Measurements from ENCODE around the gene MTFR1L. TPM values are rescaled to one million over a fixed set of nuclear protein-coding genes. Genes with fewer than 3 reads are reported as not detected.

Gene MTFR1L
- total and polyA plus RNA-seq, 9 of the 15 experiments (the other 6 are each of a cell fraction or from before 2014, with no cell fraction given): 41.4 to 98.5 (median 53.7) TPM

GRCh38 chr1:25861316-25862286 lies 41.8 kb downstream of the MTFR1L start (continued):
- TF ChIP-seq SFPQ (IDR thresholded peaks at IDR 0.05; ENCODE audit: low read depth, low read length) (no peak), ZC3H4 (CRISPR knock-in tag; IDR thresholded peaks at IDR 0.05; ENCODE audit: borderline replicate concordance) (no peak), PHF8 (IDR thresholded peaks at IDR 0.05; ENCODE audit: borderline replicate concordance, low read length) (peak; percentile 19; the same call in 1 of the 2 replicates), ETS2 (tag; IDR thresholded peaks at IDR 0.05; ENCODE audit: borderline replicate concordance, poor library complexity, severe bottlenecking) (no peak), CREB1 (IDR thresholded peaks at IDR 0.05) (no peak), CREB1 (CRISPR knock-in tag; IDR thresholded peaks at IDR 0.05) (no peak), ELF2 (CRISPR knock-in tag; IDR thresholded peaks at IDR 0.05) (peak; percentile 17; the same call in 1 of the 2 replicates), CBX8 (IDR thresholded peaks at IDR 0.05; ENCODE audit: borderline replicate concordance, extremely low read depth, low read depth, low read length, poor library complexity, severe bottlenecking) (no peak), BHLHE40 (IDR thresholded peaks at IDR 0.05; ENCODE audit: low read length) (no peak), HNRNPH1 (optimal IDR thresholded peaks at IDR 0.05; ENCODE audit: low read depth, low read length) (no peak), ZNF133 (CRISPR knock-in tag; IDR thresholded peaks at IDR 0.05) (no peak), NFYB (IDR thresholded peaks at IDR 0.05; ENCODE audit: extremely low read depth, insufficient read length) (no peak), GATAD2B (IDR thresholded peaks at IDR 0.05; ENCODE audit: borderline replicate concordance) (peak; percentile 55; the same call in 1 of the 2 replicates), CLOCK (CRISPR knock-in tag; IDR thresholded peaks at IDR 0.05; ENCODE audit: borderline replicate concordance) (no peak), ZNF174 (CRISPR knock-in tag; IDR thresholded peaks at IDR 0.05) (no peak), TOE1 (IDR thresholded peaks at IDR 0.05; ENCODE audit: borderline replicate concordance) (0 out of 2 replicates have a peak, but pooled peaks have one; percentile 55), TOE1 (CRISPR knock-in tag; IDR thresholded peaks at IDR 0.05; ENCODE audit: borderline replicate concordance, low read depth) (no peak), HNRNPK (IDR thresholded peaks at IDR 0.05; ENCODE audit: low read depth, low read length, poor library complexity, severe bottlenecking) (no peak), POLR2H (tag; IDR thresholded peaks at IDR 0.05; ENCODE audit: low read depth) (no peak; the same call in 1 of the 2 replicates), ZNF23 (CRISPR knock-in tag; IDR thresholded peaks at IDR 0.05) (no peak), PURB (CRISPR knock-in tag; IDR thresholded peaks at IDR 0.05; ENCODE audit: low read depth) (no peak)
